HepG2 (cell line): ENCODE measurements around the gene IL10RA. TPM values are rescaled to one million over a fixed set of nuclear protein-coding genes. Genes with fewer than 3 reads are reported as not detected.

Source experiments
- ATAC-seq: fragments of 200-7000 bp; cut with Tn5 transposase; 3 replicates; pipeline ENCODE4 v1.9.1; 2020; ENCODE audit warnings: mild to moderate bottlenecking, moderate library complexity
- BruUV-seq: library from RNA; stranded (reverse); fragments of 400-500 nt; replicated peaks from 2 replicates; lab custom pipeline; 2021; lab: Mats Ljungman, UMichigan
- CTCF ChIA-PET: fragments of 300-600 bp; formaldehyde crosslinking; extraction: SDS; loops from one replicate; lab custom pipeline; 2021; ENCODE audit warnings: low total read pairs, inconsistent platforms, low intra/inter-chr PET ratio; lab: Yijun Ruan, JAX
- POLR2A ChIA-PET: fragments of 350-600 bp; sonication (Branson Sonifier 250); formaldehyde crosslinking; loops from one replicate; lab custom pipeline; 2020; ENCODE audit warnings: antibody characterized with exemption, inconsistent platforms; lab: Yijun Ruan, JAX
- DNase-seq: peaks from one replicate; pipeline ENCODE4 v3.0.0-alpha.2; 2015; ENCODE audit warnings: low spot score
- FAIRE-seq: peaks from 3 replicates; lab custom pipeline; 2011; peaks lifted over from hg19 to GRCh38; lab: Jason Lieb, UNC
- H2AFZ ChIP-seq: one replicate; pipeline ENCODE4 v1.6.1; 2011; ENCODE audit warnings: low read length, inconsistent platforms
- H3K27ac ChIP-seq: fragments of 300-600 bp; 3 replicates; pipeline ENCODE4 v1.8.0; 2011; ENCODE audit warnings: mixed run types, mild to moderate bottlenecking, mixed read lengths, low read length, inconsistent platforms; ENCODE audit not compliant: insufficient read depth; ENCODE audit errors: extremely low read length
- H3K27me3 ChIP-seq, 2 experiments: fragments of 200-600 bp in 1 of 2; 2 replicates in 1 of 2; 3 replicates in 1 of 2; pipeline versions ENCODE4 v1.6.0 to v1.8.0; 2011; ENCODE audit warnings: low read length in 2 of 2, mild to moderate bottlenecking in 2 of 2, moderate library complexity in 2 of 2, inconsistent platforms in 1 of 2; ENCODE audit not compliant: insufficient read depth in 2 of 2, control insufficient read depth in 1 of 2
- H3K36me3 ChIP-seq, 2 experiments: fragments of 200-600 bp in 1 of 2; replicated peaks in 1 of 2; 2 replicates in 1 of 2; 3 replicates in 1 of 2; pipeline versions ENCODE4 v1.5.1 to v1.8.0; 2011; ENCODE audit warnings: low read length in 2 of 2, inconsistent platforms in 1 of 2; ENCODE audit not compliant: insufficient read depth in 2 of 2, control insufficient read depth in 1 of 2
- H3K4me1 ChIP-seq: 2 replicates; pipeline ENCODE4 v1.5.1; 2012; ENCODE audit warnings: low read length, inconsistent platforms; ENCODE audit not compliant: insufficient read depth
- H3K4me2 ChIP-seq: 2 replicates; pipeline ENCODE4 v1.6.0; 2011; ENCODE audit warnings: low read depth, low read length, inconsistent platforms
- H3K4me3 ChIP-seq, 3 experiments: fragments of 200-600 bp in 1 of 3; sonication (generic), shearing (Covaris generic) in 1 of 3; replicated peaks in 1 of 3; 2 replicates each; pipeline ENCODE4 v1.5.1; 2011 to 2016; ENCODE audit warnings: low read length in 3 of 3, inconsistent platforms in 2 of 3, low read depth in 2 of 3, mild to moderate bottlenecking in 2 of 3, control low read depth in 1 of 3, mixed read lengths in 1 of 3; ENCODE audit not compliant: insufficient read depth in 1 of 3
- H3K79me2 ChIP-seq: one replicate; pipeline ENCODE4 v1.6.1; 2011; ENCODE audit warnings: low read length, inconsistent platforms; ENCODE audit not compliant: insufficient read depth
- H3K9ac ChIP-seq: 2 replicates; pipeline ENCODE4 v1.6.0; 2011; ENCODE audit warnings: mild to moderate bottlenecking, low read depth, low read length, inconsistent platforms; ENCODE audit not compliant: insufficient read depth
- H3K9me3 ChIP-seq: 2 replicates; pipeline ENCODE4 v1.5.1; 2012; ENCODE audit warnings: mild to moderate bottlenecking, low read length
- H4K20me1 ChIP-seq: 2 replicates; pipeline ENCODE4 v1.6.0; 2011; ENCODE audit warnings: inconsistent platforms, mild to moderate bottlenecking, low read length, moderate library complexity; ENCODE audit not compliant: insufficient read depth
- PAX8 ChIP-seq: sonication (generic); formaldehyde crosslinking; IDR thresholded peaks from 2 replicates; pipeline ENCODE4 v1.8.0; 2022; ENCODE audit warnings: mild to moderate bottlenecking, missing genetic modification reagents, borderline replicate concordance
- POLR2A ChIP-seq, 2 experiments: IDR thresholded peaks; 2 replicates each; pipeline ENCODE4 v1.6.1; 2011; ENCODE audit warnings: low read depth in 2 of 2, low read length in 2 of 2, mild to moderate bottlenecking in 1 of 2, moderate library complexity in 1 of 2; ENCODE audit not compliant: insufficient read depth in 1 of 2
- ZNF564 ChIP-seq: sonication (generic); formaldehyde crosslinking; IDR thresholded peaks from 2 replicates; pipeline ENCODE4 v1.8.1; 2023; ENCODE audit warnings: mild to moderate bottlenecking, missing genetic modification reagents
- ZNF839 ChIP-seq: sonication (generic); formaldehyde crosslinking; IDR thresholded peaks from 2 replicates; pipeline ENCODE4 v1.4.0; 2020; ENCODE audit warnings: missing genetic modification reagents, mild to moderate bottlenecking, borderline replicate concordance
- WGBS: methylation state at CpG from one replicate; pipeline ENCODE4 v1.1.6; 2017; ENCODE audit warnings: low lambda C conversion rate; 5-methylcytosine and 5-hydroxymethylcytosine counted together
- in situ Hi-C: cut with HindIII; loops from 2 replicates; pipeline ENCODE4 v1.10.0; 2017; ENCODE audit warnings: low pct_unique_long_range_greater_than_20kb; ENCODE audit not compliant: extremely low pct_ligation_motif_present
- intact Hi-C: fragments of 100-400 bp; cut with micrococcal nuclease; formaldehyde crosslinking; loops from one replicate; pipeline ENCODE4 v1.10.0; 2022; ENCODE audit not compliant: unreplicated experiment
- polyA plus RNA-seq, 8 experiments: library from polyadenylated mRNA; depleted of rRNA in 3 of 8; stranded (reverse) in 7 of 8; unstranded in 1 of 8; fragments of >200 nt; fragmentation: Illumina TruSeq in 4 of 8; extraction: Trizol in 4 of 8; gene quantifications; 2 replicates each; pipeline versions ENCODE4 v1.2.1 to v1.2.3, GENCODE V29; 2011 to 2016; ENCODE audit warnings: low read depth in 4 of 8, missing spikeins in 1 of 8, mixed read lengths in 1 of 8; ENCODE audit not compliant: insufficient read depth in 1 of 8
- total RNA-seq, 5 experiments: library from RNA; depleted of rRNA; stranded (reverse); fragments of >200 nt; fragmentation: Illumina TruSeq; extraction: Trizol; gene quantifications; 2 replicates each; pipeline ENCODE4 v1.2.3, GENCODE V29; 2016; ENCODE audit warnings: low read depth in 1 of 5
- TF ChIP-seq, protein P1 (sequence below): sonication (generic); formaldehyde crosslinking; IDR thresholded peaks from 2 replicates; pipeline ENCODE4 v1.4.0; 2020; ENCODE audit warnings: missing genetic modification reagents
- TF ChIP-seq, protein P2 (sequence below): IDR thresholded peaks from 2 replicates; pipeline ENCODE4 v1.6.1; 2018; ENCODE audit warnings: missing genetic modification reagents, mild to moderate bottlenecking, missing compliant biosample characterization

Gene IL10RA
- total and polyA plus RNA-seq, 2 of the 13 experiments (the other 11 are each of a cell fraction or from before 2014, with no cell fraction given): not detected

DNA sequence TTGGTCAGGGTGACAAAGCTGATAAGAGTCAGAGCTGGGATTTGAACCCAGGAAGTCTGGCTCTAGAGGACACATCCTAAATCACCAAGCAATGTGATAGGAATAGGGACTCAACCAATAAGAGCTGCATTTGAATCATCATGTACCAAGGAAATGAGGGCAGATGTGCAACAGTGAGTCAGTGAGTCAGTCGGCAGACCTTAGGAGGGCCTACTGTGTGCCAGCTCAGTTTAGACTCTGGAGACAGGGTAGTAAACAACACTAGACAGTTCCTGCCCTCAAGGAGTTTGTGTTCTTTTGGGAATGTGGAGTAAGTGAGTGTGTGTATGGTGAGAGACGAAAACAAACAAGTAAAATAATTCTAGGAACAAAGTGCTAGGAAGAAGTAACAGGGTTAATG lies 11.2 kb downstream of the IL10RA start:
- WGBS: 55% methylated on average over 2 of the region's 2 CpGs
- Histone ChIP-seq H3K4me2 (no peak overlapping the region), H3K79me2 (no peaks in the 10 kb centered on the region), H2AFZ (no peak overlapping the region), H4K20me1 (no peaks in the 10 kb centered on the region), H3K9me3 (no peaks in the 10 kb centered on the region), H3K4me3 (no peak overlapping the region), H3K27me3 (peaks cover 1 to 6% of the 10 kb centered on the region in 2 experiments; a peak in 1 of 5 replicates), H3K36me3 (no peaks in the 10 kb centered on the region), H3K9ac (no peak overlapping the region), H3K27ac (no peak overlapping the region), H3K4me1 (no peaks in the 10 kb centered on the region)
- no peak for ATAC-seq
- in situ Hi-C loops: no loop called here
- POLR2A ChIA-PET: no interaction called here
- intact Hi-C loops: no loop called here
- no peak for FAIRE-seq
- no peak for TF ChIP-seq ZNF564 (CRISPR knock-in tag)
- TF ChIP-seq, protein P1, sequence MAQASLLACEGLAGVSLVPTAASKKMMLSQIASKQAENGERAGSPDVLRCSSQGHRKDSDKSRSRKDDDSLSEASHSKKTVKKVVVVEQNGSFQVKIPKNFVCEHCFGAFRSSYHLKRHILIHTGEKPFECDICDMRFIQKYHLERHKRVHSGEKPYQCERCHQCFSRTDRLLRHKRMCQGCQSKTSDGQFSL (CRISPR knock-in tag): no peak
- TF ChIP-seq PAX8 (CRISPR knock-in tag): no peak
- no peak for TF ChIP-seq POLR2A (IDR thresholded peaks at IDR 0.05; ENCODE audit: insufficient read depth in 1 of 2, low read depth in 2 of 2, low read length in 2 of 2)
- TF ChIP-seq, protein P2, sequence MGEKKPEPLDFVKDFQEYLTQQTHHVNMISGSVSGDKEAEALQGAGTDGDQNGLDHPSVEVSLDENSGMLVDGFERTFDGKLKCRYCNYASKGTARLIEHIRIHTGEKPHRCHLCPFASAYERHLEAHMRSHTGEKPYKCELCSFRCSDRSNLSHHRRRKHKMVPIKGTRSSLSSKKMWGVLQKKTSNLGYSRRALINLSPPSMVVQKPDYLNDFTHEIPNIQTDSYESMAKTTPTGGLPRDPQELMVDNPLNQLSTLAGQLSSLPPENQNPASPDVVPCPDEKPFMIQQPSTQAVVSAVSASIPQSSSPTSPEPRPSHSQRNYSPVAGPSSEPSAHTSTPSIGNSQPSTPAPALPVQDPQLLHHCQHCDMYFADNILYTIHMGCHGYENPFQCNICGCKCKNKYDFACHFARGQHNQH (CRISPR knock-in tag): no peak
- BruUV-seq: no TSS peak
- CTCF ChIA-PET: no interaction called here
- DNase-seq: no peak

DNA sequence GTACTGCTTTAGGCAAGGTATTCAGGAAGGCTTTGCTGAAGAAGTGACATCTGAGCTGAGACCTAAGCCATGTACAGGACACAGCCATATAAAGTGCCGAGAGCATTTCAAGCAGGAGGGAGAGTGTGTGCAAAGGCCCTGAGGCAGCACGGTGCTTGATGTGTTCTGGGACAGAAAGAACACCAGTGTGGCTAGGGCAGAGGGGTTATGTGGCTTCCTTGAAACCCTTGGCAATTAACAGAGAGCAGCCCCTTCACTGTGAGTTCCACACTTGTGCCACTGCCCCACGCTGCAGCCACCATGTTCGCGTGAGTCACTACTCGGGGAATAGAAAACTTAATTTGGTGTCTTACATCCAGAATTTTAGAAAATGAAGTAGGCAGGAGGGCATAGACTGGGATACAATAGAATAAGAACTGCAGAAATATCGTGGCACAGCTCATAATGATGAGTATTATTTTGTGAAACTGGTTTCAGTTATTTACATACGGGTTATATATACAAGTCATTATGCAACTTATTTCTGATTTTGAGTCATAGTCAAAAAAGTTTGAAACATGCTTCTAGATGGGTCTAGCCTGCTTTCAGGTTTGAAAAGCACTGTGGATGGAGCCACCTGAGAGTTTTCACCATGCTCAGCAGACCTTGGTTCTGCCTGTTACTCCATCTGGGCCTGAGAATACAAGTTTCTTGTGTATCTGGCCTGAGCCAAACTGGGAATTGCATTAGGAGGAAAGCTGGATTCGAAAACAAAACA lies 11.8 kb downstream of the IL10RA start:
- H3K9ac ChIP-seq: no peak overlapping the region
- in situ Hi-C loops: no loop called here
- H3K4me3 ChIP-seq: no peak overlapping the region
- CTCF ChIA-PET: no interaction called here
- H3K27me3 ChIP-seq: peaks cover 1 to 12% of the 10 kb centered on the region in 2 experiments; a peak in 2 of 5 replicates
- H3K27ac ChIP-seq: no peak overlapping the region
- no peaks in the 10 kb centered on the region for H3K4me1 ChIP-seq
- POLR2A ChIA-PET: no interaction called here
- no peaks in the 10 kb centered on the region for H3K9me3 ChIP-seq
- FAIRE-seq (no peak), ATAC-seq (no peak), DNase-seq (no peak)
- H3K4me2 ChIP-seq: no peak overlapping the region
- no peaks in the 10 kb centered on the region for H4K20me1 ChIP-seq
- no peak for TF ChIP-seq ZNF839 (CRISPR knock-in tag)
- intact Hi-C loops: no loop called here
- BruUV-seq: no TSS peak
- H3K36me3 ChIP-seq: no peaks in the 10 kb centered on the region
- no peaks in the 10 kb centered on the region for H3K79me2 ChIP-seq
- WGBS: 52% methylated on average over 9 of the region's 9 CpGs
- no peak overlapping the region for H2AFZ ChIP-seq
